Neural progenitor cell (in vitro differentiated cells): ENCODE data around the gene COL25A1.

Experiments
- CTCF ChIP-seq: fragments of 200-600 bp; sonication (generic); IDR thresholded peaks from 2 replicates; pipeline ENCODE4 v1.5.1; 2017; ENCODE audit warnings: antibody characterized with exemption, mild to moderate bottlenecking
- EZH2 ChIP-seq: fragments of 200-600 bp; sonication (generic); IDR thresholded peaks from 2 replicates; pipeline ENCODE4 v1.6.1; 2017; ENCODE audit warnings: antibody characterized with exemption, mild to moderate bottlenecking, moderate library complexity
- EZH2phosphoT487 ChIP-seq: fragments of 200-600 bp; sonication (generic); IDR thresholded peaks from 2 replicates; pipeline ENCODE4 v1.6.1; 2017; ENCODE audit warnings: antibody characterized with exemption

- TF ChIP-seq CTCF = no peak
- no peak for TF ChIP-seq EZH2
- no peak for TF ChIP-seq EZH2phosphoT487
Observed at GRCh38 chr4:109251396-109251795, 51.1 kb downstream of the COL25A1 start.
